Limb (tissue), 2 donors: ENCODE results near the gene MPL.

ENCODE experiments used
- DNase-seq, 2 donors: peaks; one replicate each; pipeline ENCODE4 v3.0.0-alpha.2; 2016; ENCODE audit errors: extremely low spot score in 2 of 2

MPL gene

DNA sequence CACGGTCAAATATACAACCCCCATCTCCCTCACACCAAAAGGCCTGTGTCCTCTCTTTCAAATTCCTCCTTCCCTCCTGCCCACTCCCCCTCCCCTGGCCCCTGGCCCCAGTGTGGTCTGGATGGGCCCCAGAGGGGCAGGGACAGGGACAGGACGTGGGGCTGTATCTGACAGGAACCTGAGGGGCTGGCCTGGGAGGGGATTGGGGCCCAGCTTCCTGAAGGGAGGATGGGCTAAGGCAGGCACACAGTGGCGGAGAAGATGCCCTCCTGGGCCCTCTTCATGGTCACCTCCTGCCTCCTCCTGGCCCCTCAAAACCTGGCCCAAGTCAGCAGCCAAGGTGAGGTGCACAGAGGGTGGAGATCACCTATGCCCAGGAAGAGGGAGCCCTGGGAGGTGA, at the start of gene MPL:
Gene MPL (plus strand): TSS at position 231 of the 400 bp plus-strand sequence. CDS start 31 bp downstream, at position 262.
- no peak for DNase-seq

DNA sequence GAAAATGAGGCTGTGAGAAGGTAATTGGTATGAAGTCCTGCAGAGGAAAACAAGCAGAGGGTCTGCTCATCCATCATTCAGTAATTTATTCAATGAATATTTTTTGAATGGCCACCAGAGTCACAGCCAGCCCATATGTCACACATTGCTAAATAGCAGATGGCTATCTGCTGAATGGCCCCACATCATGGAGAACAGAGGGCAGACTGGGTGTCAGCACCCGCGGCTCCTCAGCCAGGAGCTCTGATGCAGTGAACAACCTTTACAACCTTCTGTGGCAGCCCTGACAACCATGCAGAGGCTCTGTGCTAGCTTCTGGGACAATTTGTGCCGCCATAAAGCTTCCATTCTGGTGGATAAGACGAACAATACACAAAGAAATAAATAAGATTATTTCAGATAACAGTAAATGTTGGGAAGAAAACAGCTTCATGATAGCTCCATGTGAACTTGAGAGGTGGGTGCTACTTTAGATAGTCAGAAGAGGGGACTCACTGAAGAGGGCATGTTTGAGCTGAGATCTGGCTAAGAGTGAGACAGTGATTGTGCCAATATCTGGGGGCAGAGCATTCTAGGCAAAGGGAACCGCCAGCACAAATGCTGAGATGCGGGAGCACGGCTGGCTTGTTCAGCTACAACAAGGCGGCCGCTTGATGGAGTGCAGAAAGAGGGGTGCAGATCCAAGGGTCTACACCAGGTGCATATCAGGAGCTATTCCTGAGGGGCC, 49.4 kb upstream of the MPL start:
- DNase-seq, result no peak

GRCh38 chr1:43288785-43289706, 48.6 kb upstream of the MPL start:
- DNase-seq, result no peak

GRCh38 chr1:43292216-43292615, 45.4 kb upstream of the MPL start:
- no peak for DNase-seq

- no peak for DNase-seq
Observed at GRCh38 chr1:43292679-43293078, 44.9 kb upstream of the MPL start.

DNA sequence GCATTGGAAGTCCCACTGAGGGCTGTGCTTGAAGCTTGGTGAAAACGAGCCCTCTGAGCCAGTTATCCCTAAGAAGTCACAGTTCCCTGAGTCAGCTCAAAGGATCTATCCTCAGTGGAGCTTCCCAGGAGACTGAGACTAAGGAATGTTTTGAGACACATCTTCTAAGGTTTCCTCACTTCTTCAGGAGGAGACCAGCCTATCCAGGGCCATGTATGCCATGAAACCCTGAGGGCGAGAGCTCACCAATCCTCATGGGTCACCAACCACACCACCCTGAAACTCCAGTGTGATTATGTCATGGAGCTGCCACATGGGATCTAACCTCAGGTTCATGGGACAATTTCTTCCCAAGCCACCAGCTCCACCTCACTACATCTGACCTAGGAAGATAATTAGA, 44.4 kb upstream of the MPL start:
- DNase-seq, result no peak

DNA sequence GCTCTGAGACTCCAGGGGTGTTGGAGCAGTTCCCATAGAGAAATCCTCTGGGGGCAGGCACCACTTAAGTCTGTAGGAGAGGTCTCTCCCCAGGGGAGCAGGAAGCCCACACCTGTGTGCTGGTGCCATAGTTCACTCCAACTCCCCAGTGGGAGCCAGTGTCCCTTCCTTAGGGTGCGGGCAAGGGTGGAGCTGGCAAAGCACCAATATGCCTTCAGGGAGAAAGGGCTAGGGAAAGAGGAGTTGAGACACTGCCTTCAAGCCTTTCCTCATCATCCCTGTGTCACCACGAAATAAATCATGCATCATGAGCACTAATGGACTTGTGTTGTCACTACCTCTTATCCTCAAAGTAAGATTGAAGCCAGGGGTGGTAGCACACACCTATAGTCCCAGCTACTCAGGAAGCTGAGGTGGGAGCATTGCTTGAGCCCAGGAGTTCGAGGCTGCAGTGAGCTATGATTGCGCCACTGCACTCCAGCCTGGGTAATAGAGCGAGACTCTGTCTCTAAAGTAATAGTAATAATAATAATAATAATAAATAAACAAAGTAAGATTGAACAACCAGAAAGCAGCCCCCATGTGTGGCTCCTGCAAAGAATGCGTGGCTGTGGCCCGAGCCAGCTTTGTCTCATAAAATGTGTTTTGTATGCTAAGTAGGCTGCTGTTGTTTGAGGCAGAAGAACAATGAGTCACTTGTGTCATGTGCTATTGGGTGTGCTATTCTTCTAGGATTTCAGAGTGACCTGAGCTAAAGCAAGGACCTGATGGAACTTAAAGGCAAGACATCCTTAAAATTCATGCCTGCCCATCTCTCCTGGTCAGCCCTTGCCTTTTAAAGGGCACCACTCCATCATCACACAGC, 43.5 kb upstream of the MPL start:
- no peak for DNase-seq

- no peak for DNase-seq
Observed at GRCh38 chr1:43294761-43295160, 42.9 kb upstream of the MPL start.

DNA sequence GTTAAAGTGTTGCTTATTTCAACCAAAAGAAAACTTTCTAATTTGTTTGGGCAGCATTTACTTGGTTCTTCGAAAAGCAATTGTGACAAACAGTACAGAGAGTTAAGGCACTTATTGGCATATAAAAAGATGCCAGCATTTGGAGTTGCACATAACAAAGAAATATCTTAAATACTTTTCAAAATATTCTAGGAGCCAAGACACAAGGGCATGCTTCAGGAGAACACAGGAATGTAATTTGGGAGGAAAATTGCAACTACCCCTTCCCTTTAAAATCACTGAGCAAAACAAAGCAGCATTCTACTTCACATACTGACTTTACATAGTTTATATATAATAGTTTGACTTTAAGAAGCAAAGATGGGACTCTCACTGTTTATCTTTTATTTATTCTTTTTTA, 41.4 kb upstream of the MPL start:
- DNase-seq, result no peak

DNA sequence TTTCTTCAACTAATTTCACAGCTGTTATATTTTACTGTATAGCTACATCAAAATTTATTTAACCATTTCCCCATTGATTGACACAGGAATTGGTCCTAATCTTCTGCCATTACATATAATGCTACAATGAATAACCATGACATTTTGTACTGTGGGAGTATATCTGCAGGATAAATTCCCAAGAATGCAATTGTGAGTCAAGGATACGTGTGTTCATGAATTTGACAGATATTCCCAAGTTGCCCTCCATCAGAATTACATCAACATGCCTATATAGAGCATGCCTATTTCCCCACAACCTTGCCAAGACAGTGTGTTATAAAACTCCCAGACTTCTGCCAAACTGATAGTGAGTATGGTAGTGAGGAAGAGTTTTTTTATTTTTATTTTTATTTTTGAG, 39.6 kb upstream of the MPL start:
- DNase-seq, result no peak

DNA sequence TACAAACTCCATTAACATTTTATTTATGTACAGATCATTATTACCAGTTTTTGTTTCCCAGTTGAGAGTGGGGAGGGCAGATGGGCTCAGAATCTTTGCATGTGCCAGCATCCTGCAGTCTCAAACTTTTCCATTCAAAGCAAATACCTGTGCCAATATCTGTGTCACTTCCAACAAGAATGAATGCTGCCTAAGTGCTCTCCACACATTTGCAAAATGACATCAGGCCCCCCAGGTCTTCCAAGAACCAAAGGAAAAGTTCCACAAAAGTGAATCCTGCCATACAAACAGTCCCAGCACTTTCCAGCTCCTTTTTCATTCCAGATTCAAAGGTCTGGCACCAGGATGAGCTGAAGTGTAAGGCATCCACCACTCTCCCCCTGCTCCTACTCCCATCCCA, 38.5 kb upstream of the MPL start:
- no peak for DNase-seq

DNA sequence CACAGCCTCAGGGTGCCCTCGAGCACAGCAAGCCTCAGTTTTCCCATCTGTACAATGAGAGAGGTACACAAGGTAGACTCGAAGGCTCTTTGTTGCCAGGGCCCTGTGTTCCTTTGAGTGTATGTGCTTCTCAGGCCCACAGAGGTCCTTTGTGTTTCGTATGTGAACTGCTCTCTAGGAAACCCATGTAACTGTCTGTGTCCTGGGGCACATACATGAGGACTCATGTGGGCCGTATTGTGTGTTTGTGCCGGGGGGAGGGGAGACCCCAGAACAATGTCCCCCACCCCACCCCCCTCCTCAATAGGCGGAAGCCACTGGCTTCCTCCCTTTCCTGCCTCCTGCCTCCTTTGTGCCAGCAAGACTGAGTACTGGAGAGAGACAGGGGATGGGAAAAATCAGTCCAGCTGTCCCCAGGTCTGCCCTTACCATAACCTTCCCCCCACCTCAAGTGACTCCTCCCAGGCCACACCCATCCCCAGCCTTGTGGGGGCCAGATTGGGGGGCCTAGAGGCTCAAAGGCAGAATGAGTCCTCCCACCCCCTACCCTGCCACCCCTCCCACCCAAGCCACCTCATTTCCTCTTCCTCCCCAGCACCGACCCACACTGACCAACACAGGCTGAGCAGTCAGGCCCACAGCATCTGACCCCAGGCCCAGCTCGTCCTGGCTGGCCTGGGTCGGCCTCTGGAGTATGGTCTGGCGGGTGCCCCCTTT, 37.1 kb upstream of the MPL start, which contains the start of gene TIE1:
Gene TIE1 (plus strand): TSS at position 605 of the 717 bp plus-strand sequence. CDS start 90 bp downstream, at position 695.
- DNase-seq, result no peak

GRCh38 chr1:43302201-43302600, 35.4 kb upstream of the MPL start:
- DNase-seq, result no peak

DNA sequence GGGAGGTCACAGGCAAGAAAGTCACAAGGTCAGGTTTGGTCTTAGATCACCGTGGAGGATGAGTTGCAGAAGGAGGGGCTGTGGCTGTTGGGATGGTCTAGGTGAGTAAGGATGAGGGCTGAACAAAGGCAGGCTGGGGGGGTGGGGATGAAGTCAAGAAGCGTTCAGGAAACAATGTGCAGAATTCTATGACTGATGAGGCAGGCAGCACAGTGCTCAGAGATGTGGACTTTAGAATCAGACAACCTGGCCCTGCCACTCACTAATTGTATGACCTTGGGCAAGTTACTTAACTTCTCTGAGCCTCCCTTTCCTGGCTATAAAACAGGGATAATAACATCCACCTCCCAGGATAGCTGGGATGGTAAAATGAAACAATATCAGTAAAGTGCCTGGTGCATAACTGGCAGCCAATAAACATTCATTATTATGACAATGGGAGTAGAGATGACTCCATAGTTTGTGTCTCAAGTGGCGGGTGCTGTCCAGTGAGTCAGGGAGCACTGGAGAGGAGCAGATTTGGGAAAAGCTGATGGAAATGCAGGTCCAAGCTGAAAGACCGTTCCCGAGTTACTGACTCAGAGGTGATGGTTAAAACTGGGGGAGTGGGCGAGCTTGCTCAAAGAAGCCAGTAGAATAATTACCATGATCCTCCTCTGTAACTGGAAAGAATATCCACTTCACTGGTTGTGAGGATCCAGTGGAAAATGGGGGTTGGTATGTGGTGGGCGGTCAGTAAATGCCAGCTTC, 34.7 kb upstream of the MPL start:
- DNase-seq, result no peak

DNA sequence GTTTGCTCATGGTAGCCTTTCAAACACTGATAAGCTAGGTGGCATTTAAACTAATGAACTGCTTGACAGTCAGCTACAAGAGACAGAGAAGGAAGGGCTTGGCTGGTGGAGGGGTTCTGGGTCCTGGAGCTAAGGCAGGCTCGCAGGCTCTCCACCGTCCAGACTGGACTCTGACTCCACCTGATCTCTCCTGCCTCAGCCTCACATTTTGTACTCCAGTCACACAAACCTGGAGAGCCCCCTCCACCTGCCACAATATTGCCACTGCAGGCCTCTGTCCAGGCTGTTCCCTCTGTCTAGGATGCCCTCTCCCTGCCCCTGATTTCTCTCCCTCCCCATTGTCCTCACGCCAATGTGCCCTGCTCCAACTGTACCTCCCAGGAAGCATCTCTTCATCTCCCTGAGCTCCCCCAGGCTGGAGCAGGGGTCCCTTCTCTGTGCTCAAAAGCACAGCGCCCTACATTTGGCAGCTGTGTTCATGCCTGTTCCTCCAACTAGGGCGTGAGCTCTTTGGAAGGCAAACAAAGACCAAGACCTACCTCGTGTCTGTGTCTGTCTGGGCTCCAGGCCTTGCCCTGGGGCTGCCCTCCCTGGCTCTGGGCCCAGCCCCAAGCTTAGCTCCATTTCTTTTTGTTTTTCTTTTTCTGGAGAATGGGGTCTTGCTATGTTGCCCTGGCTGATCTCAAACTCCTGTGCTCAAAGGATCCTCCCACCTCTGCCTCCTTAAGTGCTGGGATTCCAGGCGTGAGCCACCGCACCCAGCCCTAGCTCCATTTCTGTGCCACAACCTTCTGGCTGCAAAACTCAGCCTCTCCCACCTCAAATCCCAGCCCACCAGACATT, 33.9 kb upstream of the MPL start:
- no peak for DNase-seq

DNA sequence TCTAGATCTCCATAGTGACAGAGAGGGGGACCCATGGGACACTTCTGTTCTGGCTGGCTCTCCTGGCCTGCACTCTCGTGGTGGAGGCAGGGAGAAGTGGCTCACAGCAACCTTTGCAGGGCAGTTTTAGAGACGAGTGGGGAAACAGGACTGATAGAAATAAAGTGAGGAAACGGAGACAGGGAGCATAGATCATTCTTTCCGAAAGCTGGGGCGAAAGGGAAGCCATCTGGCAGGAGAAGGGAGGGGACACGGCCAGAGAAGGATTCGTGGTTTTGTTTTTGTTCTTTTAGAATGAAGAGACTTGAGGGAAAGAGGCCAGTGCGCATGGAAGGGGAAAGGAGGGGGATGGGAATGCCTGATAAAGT, 33.3 kb upstream of the MPL start:
- no peak for DNase-seq

- no peak for DNase-seq
Observed at GRCh38 chr1:43304771-43305300, 32.8 kb upstream of the MPL start.

- DNase-seq, result no peak
Observed at GRCh38 chr1:43305461-43305860, 32.2 kb upstream of the MPL start.
